C4-2B (cell line): ENCODE measurements around the gene WDR77.

ENCODE experiments used
- CTCF ChIP-seq: fragments of 450-650 bp; conservative IDR thresholded peaks from 2 replicates; pipeline ENCODE4 v1.5.1; 2017; ENCODE audit warnings: mild to moderate bottlenecking
- ZFX ChIP-seq: fragments of 450-650 bp; IDR thresholded peaks from 2 replicates; pipeline ENCODE4 v1.6.1; 2017

- TF ChIP-seq CTCF (peak; percentile 88), ZFX (no peak)
Measured at GRCh38 chr1:111481387-111482221, 32.5 kb upstream of the WDR77 start.
